IMR-90 (cell line): ENCODE measurements around the gene LCNL1.

Experiments
- BHLHE40 ChIP-seq: fragments of 150-350 bp; IDR thresholded peaks from 2 replicates; pipeline ENCODE4 v1.6.1; 2016; ENCODE audit warnings: mild to moderate bottlenecking, low read depth, low read length
- FOS ChIP-seq: fragments of 150-350 bp; IDR thresholded peaks from 2 replicates; pipeline ENCODE4 v1.6.1; 2016; ENCODE audit warnings: low read depth, low read length
- MAFK ChIP-seq: IDR thresholded peaks from 2 replicates; pipeline ENCODE4 v1.6.1; 2012; ENCODE audit warnings: low read depth, low read length, improper control_type of control experiment
- MAZ ChIP-seq: IDR thresholded peaks from 2 replicates; pipeline ENCODE4 v1.6.1; 2012; ENCODE audit warnings: low read depth, mild to moderate bottlenecking, low read length, improper control_type of control experiment, moderate library complexity, borderline replicate concordance
- POLR2A ChIP-seq: IDR thresholded peaks from 2 replicates; pipeline ENCODE4 v1.6.1; 2012; ENCODE audit warnings: mild to moderate bottlenecking, low read depth, low read length
- RAD21 ChIP-seq: IDR thresholded peaks from 2 replicates; pipeline ENCODE4 v1.6.1; 2012; ENCODE audit warnings: low read length, improper control_type of control experiment
- TF ChIP-seq, protein P1 (sequence below): conservative IDR thresholded peaks from 2 replicates; pipeline ENCODE4 v1.5.1; 2012; ENCODE audit warnings: mild to moderate bottlenecking, low read depth, low read length, improper control_type of control experiment

DNA sequence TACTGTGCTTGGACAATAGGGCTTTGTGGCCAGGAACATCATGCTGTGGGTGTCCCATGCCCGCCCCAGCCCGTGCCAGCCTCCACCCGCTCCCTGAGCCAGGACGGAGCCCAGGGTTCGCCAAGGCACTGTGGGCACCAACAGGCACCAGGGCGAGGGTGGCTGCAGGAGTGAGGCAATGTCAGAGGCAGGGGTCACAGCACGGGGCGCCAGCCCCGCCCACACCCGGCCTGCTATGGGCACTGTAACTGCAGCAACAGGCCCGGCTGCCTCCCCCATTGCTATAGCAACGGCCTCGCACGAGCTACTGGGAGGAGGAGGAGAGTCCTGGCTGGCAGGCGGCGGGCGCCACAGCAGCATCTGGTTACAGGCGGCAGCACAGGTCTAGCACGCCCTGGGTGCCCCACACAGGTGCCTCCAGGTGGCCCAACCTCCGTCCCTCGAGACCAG lies 42.7 kb downstream of the LCNL1 start:
- TF ChIP-seq POLR2A (no peak), RAD21 (no peak), BHLHE40 (no peak), FOS (no peak), MAFK (no peak), MAZ (no peak)
- TF ChIP-seq, protein P1, sequence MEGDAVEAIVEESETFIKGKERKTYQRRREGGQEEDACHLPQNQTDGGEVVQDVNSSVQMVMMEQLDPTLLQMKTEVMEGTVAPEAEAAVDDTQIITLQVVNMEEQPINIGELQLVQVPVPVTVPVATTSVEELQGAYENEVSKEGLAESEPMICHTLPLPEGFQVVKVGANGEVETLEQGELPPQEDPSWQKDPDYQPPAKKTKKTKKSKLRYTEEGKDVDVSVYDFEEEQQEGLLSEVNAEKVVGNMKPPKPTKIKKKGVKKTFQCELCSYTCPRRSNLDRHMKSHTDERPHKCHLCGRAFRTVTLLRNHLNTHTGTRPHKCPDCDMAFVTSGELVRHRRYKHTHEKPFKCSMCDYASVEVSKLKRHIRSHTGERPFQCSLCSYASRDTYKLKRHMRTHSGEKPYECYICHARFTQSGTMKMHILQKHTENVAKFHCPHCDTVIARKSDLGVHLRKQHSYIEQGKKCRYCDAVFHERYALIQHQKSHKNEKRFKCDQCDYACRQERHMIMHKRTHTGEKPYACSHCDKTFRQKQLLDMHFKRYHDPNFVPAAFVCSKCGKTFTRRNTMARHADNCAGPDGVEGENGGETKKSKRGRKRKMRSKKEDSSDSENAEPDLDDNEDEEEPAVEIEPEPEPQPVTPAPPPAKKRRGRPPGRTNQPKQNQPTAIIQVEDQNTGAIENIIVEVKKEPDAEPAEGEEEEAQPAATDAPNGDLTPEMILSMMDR, result no peak
